ENCODE data around the gene RANBP9. TPM values are rescaled to one million over a fixed set of nuclear protein-coding genes. Genes with fewer than 3 reads are reported as not detected.

The RANBP9 gene
- total RNA-seq, 1 donor from 2014 or later, result 50.2 TPM

DNA sequence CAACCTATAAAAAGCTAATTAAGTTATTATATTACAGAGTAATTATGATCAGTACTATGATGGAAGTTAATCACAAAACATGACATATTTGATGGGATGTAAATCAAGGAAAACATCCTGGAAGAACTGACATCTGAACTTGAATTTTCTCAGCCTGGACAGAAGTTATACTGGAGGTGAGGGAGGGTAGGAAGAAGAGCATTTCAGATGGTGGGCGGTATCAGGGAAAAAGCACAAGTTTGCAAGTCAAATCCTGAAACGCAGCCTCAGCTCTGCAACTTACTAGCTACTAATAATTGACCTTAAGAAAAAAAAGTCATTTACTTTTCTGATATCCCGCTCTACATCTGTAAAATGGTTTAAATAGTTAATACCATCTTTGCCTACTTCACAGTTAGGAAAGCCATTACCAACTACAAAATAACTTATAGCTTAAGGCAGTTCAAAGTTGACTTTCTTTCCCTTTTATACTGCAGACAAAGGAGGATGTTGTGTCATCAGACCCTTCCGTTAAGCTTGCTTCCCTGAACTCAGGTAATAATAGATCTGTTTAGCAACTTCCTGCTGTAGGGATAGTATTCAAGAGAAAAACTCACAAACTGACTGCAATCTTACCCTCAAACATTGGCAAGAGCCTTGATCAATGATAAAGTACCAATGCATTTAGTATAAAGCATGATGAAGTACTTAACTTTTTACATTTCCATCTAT is 75.5 kb downstream of the RANBP9 start:
- Mint-ChIP-seq H3K4me1 (ENCODE audit: low read depth, unreplicated experiment) (no peaks in the 10 kb centered on the region), H3K9me3 (ENCODE audit: unreplicated experiment) (no peaks in the 10 kb centered on the region), H3K4me3 (ENCODE audit: unreplicated experiment) (no peak overlapping the region), H3K36me3 (ENCODE audit: unreplicated experiment) (no peaks in the 10 kb centered on the region), H3K27ac (ENCODE audit: unreplicated experiment) (no peak overlapping the region), H3K27me3 (ENCODE audit: unreplicated experiment) (peaks cover 1% of the 10 kb centered on the region)
- no peak for DNase-seq
- TF ChIP-seq, protein P1, sequence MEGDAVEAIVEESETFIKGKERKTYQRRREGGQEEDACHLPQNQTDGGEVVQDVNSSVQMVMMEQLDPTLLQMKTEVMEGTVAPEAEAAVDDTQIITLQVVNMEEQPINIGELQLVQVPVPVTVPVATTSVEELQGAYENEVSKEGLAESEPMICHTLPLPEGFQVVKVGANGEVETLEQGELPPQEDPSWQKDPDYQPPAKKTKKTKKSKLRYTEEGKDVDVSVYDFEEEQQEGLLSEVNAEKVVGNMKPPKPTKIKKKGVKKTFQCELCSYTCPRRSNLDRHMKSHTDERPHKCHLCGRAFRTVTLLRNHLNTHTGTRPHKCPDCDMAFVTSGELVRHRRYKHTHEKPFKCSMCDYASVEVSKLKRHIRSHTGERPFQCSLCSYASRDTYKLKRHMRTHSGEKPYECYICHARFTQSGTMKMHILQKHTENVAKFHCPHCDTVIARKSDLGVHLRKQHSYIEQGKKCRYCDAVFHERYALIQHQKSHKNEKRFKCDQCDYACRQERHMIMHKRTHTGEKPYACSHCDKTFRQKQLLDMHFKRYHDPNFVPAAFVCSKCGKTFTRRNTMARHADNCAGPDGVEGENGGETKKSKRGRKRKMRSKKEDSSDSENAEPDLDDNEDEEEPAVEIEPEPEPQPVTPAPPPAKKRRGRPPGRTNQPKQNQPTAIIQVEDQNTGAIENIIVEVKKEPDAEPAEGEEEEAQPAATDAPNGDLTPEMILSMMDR (IDR thresholded peaks at IDR 0.05; ENCODE audit: partially characterized antibody, unreplicated experiment), result no peak

DNA sequence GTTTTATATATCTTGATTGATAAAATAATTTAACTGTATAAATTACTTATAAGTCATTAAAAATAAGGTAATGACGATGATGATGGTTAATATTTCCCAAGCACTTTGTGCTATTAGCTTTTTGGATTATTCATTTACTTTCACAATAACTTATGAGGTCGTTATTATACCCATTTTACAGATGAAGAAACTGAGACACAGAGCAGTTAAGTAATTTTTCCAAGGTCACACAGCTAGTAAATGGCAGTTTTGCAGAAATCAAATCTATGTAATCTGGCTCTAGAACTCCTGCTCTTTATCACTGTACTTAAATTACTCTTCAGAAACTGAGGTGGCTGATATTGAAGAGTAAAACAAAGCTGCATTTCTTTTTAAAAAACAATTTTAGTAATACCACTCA is 78.3 kb downstream of the RANBP9 start:
- H3K36me3 Mint-ChIP-seq (ENCODE audit: unreplicated experiment), result no peaks in the 10 kb centered on the region
- no peak overlapping the region for H3K27ac Mint-ChIP-seq (ENCODE audit: unreplicated experiment)
- no peak for DNase-seq
- no peaks in the 10 kb centered on the region for H3K9me3 Mint-ChIP-seq (ENCODE audit: unreplicated experiment)
- TF ChIP-seq, protein P1 (IDR thresholded peaks at IDR 0.05; ENCODE audit: partially characterized antibody, unreplicated experiment), result no peak
- H3K27me3 Mint-ChIP-seq (ENCODE audit: unreplicated experiment), result peaks cover 1% of the 10 kb centered on the region
- no peaks in the 10 kb centered on the region for H3K4me1 Mint-ChIP-seq (ENCODE audit: low read depth, unreplicated experiment)
- no peak overlapping the region for H3K4me3 Mint-ChIP-seq (ENCODE audit: unreplicated experiment)

DNA sequence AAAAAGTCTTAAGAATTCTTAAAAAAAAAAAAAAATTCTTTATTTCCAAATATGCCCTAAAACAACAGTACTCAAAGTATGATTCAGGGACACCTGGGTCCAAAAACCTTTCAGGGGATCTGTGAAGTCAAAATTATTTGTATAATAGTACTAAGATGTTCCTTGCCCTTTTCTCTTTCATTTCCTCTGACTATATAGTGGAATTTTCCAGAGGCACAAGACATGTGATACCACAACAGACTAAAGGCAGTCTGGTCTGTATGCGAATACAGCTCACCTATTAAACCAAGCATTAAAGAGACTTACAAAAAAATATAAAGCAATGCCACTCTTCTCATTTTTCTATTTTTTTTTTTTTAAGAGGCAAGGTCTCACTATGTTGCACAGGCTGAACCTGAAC is 81.1 kb downstream of the RANBP9 start:
- Mint-ChIP-seq H3K4me3 (ENCODE audit: unreplicated experiment) (no peak overlapping the region), H3K9me3 (ENCODE audit: unreplicated experiment) (no peaks in the 10 kb centered on the region), H3K4me1 (ENCODE audit: low read depth, unreplicated experiment) (no peaks in the 10 kb centered on the region), H3K27me3 (ENCODE audit: unreplicated experiment) (no peaks in the 10 kb centered on the region), H3K36me3 (ENCODE audit: unreplicated experiment) (no peaks in the 10 kb centered on the region), H3K27ac (ENCODE audit: unreplicated experiment) (no peak overlapping the region)
- TF ChIP-seq, protein P1 (IDR thresholded peaks at IDR 0.05; ENCODE audit: partially characterized antibody, unreplicated experiment), result no peak
- DNase-seq, result no peak

DNA sequence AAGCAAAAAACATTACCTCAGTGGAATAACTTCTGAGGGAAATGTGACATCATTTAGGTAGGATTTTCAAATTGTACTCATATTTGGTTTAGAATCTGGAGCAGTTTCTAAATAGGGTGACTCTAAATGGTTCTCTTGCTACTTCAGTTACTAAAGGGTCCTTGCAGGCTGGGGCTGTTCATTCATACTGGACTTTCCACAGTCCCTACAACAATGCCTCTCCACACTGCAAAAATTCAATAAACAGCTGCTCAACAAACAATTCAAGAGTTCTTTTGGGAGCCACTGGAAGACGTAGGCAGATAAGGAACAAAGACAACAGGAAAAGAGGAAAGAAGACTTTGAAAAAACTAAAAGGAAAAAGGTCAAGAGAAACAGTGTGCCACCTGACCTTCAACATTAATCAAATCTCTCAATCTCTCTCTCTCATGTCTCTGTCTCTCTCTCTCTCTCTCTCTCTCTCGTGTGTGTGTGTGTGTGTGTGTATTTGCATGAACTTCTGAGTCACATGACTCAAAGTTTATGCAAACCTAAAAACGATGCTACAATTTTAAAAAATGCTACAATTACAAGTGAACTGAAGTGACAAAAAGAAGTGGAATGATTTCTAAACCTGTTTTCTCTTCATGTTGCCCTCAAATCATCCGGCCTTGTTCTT is 82.0 kb downstream of the RANBP9 start:
- no peaks in the 10 kb centered on the region for H3K36me3 Mint-ChIP-seq (ENCODE audit: unreplicated experiment)
- H3K4me1 Mint-ChIP-seq (ENCODE audit: low read depth, unreplicated experiment), result no peaks in the 10 kb centered on the region
- TF ChIP-seq, protein P1 (IDR thresholded peaks at IDR 0.05; ENCODE audit: partially characterized antibody, unreplicated experiment), result no peak
- DNase-seq, result no peak
- H3K27ac Mint-ChIP-seq (ENCODE audit: unreplicated experiment), result no peak overlapping the region
- no peak overlapping the region for H3K4me3 Mint-ChIP-seq (ENCODE audit: unreplicated experiment)
- no peaks in the 10 kb centered on the region for H3K9me3 Mint-ChIP-seq (ENCODE audit: unreplicated experiment)
- H3K27me3 Mint-ChIP-seq (ENCODE audit: unreplicated experiment), result no peaks in the 10 kb centered on the region

DNA sequence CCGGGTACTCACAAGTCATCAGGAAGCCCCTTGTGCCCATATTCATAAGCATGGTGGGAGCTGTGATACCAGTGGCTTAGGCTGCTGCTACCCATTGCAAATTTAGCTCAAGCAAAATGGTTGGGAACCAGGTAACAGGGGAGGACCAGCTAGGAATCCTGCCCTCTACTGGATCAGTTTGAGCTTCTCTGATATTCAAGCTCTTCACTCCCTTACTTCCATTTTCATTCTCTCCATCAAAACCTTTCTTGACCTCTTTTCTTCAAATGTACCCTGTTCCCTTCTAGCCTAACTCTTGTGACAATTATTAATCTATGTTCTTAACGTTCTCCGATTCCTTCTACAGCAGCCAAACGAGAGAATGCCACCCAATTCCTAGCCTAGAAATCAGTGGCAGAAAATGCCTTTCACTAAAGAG is 86.8 kb downstream of the RANBP9 start:
- DNase-seq, result no peak
- Mint-ChIP-seq H3K27me3 (ENCODE audit: unreplicated experiment) (no peaks in the 10 kb centered on the region), H3K36me3 (ENCODE audit: unreplicated experiment) (no peaks in the 10 kb centered on the region), H3K27ac (ENCODE audit: unreplicated experiment) (peak overlapping the region; percentile 31), H3K4me1 (ENCODE audit: low read depth, unreplicated experiment) (no peaks in the 10 kb centered on the region), H3K4me3 (ENCODE audit: unreplicated experiment) (no peak overlapping the region), H3K9me3 (ENCODE audit: unreplicated experiment) (no peaks in the 10 kb centered on the region)
- TF ChIP-seq, protein P1 (IDR thresholded peaks at IDR 0.05; ENCODE audit: partially characterized antibody, unreplicated experiment), result peak; percentile 62

Data from glutamatergic neuron (in vitro differentiated cells).